Activated T-cell treated with anti-CD3 and anti-CD28 coated beads for 4 hours (primary cell): ENCODE measurements around the gene SCARF2.

ENCODE experiments used
- DNase-seq: peaks from one replicate; pipeline ENCODE4 v3.0.0-alpha.2; 2020

The SCARF2 gene

DNA sequence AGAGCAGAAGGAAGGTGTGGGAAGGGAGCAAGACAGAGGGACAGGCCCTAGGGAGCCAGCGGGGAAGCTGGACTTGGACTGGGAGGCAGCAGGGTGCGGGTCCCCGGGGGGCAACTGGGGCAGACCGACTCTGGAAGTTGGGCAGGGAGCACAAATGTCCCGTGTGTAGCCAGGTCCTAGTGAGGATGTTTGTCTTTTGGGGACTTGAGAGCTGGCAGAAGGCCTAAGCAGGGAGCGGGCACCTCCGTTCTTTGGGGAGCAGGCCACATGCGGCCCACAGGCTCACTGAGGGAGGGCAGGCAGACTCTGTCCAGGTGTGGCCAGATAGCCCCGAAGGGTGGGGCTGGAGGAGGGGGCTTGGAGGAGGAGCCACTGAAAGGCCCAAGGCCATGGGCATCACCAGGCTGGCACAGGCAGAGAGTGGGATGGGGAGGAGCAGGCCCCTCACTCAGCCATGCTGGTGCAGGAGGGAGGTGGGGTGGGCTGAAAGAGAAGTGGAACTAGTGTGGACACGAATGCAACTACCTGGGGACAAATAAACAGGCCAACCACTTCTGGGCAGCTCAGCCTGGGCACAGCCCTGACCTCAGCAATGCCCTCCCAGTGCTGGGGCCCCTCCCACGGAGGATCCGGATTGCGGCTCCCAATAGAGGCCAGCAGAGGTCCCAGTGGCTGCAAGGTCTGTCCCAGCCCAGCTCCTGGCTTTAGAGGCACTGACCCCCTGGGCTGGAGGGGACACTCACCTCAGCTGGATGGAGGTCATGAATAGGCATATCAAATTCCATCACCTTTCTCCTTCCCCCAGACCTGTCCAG is 1.3 kb upstream of the SCARF2 start:
- DNase-seq, result no peak

DNA sequence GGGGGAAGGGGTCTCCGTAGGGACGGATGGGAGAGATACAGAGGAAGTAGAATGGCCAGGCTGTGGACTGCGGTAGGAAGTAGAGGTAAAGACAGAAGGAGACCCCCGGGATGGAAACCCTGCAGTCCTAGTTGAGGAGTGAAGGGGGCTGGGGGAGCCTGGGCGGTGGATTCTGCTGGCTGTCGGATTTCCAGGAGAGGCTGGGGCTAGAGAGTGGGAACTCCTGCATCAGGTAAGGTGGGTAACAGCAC is 727 bp upstream of the SCARF2 start:
- no peak for DNase-seq

DNA sequence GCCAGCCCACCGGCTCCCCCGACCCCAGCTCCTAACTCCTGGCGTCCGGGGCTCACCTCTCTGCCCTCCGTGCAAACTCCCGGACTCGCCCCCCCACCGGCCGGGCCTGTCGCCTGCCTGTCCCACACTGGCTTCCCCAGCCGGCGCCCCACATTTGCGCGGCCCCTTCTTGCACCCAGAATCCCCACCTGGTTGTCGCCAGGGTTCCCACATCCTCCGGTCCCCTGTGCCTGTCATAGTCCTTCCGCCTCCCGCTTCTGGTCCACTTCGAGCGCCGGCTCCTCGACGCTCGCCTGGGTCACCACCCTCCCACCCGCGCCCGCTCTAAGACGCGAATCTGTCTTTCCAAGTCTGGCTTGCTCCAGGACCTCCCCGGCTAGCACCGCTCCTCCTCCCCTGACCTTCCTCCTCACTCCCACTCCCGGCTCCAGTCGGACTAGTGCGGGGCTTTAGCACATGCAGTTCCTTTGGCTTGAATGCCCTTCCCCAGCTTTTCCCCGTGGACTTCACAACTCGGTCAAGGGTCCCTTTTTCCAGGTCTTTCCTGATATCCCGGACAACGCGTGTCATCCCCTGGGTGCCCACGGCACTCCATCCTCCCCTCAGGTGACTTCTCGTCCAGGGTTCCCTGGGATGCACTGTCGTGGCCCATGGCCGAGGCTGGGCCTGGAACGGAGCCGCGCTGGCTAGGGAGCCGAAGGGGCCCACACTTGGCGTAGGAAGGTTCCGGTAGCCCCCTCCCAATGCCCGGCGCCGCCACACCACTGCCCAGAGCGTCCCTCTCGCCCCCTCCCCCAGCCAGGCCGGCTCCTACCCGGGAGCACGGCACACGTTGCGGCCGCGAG is 635 bp downstream of the SCARF2 start:
- no peak for DNase-seq

DNA sequence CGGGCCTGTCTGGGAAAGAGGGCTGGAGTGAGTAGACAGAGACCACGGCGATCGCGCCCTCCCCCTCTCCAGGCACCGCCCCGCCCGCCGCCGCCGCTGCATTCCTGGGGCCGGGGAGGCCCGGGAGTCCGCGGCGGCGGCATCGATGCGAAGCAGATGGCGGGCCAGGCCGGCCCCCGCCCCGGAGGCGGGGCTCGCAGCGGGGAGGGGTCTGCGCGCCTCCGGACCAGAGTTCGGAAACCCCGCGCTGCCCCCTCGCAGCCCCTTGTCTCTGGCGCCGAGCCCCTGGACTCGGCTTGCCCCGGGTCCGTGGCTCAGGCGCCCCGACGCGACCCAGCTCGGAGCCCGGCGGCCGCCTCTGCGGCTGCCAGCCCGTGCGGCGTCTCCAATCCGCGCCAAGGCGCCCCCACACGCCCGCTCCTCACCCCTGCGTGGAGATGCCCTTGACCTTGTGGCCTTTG is 1.3 kb downstream of the SCARF2 start:
- no peak for DNase-seq

DNA sequence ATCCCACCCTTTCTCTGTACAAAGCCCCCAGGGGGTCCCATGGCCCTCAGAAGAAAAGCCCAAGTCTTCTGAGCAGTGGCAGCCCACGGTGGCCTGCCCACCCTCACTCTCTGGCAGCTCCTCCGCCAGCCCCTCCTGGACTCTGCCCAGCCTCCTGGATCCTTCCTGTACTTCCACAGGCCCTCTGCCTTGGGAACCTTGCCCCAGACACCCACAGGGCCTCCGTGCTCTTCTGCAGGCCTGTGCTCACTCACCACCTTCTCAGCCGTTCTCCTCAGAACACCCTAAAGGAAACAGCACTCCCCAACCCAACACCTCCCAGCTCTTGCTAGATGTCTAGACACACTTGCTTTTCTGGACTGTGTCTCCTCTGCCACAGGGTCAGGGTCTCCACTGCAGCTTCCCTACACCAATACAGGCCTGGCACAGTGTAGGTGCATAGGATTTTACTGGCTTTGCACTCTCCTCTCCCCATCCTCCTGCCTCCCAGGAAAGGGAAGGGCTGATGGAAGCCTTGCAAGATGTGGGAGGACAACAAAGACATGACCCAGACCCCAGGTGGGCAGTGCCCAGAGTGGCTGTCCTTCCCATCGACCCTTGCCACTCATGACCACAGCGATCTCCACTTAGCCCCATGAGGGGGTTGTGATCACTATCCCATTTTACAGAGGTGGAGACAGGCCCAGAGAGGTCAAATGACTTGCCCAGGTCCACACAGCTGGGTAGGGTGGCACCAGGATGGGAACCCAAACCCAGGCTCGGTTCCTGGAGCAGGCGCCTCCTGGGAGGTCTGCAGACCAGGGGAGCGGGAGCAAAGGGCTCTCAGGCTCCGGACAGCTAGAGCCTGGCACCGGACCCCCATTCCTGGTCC is 2.0 kb downstream of the SCARF2 start:
- DNase-seq, result no peak

DNA sequence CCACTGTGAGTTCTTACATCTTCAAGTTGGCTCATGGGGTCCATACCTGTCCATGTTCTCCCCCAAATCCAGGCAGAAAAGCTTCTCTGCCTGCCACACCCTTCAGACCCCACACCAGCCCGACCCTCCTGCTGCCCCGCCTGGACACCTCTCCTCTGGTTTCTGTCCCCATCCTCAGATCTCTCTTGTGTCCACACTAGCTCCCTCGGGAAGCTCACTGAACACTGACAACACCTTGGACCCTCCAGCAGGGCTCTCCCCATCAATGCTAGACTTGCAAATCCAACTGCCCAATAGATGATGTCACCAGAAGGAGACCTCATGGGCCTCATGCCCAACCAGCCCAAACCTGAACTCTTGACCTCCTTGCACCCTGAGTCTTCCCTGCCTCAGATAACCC is 2.9 kb downstream of the SCARF2 start:
- no peak for DNase-seq

DNA sequence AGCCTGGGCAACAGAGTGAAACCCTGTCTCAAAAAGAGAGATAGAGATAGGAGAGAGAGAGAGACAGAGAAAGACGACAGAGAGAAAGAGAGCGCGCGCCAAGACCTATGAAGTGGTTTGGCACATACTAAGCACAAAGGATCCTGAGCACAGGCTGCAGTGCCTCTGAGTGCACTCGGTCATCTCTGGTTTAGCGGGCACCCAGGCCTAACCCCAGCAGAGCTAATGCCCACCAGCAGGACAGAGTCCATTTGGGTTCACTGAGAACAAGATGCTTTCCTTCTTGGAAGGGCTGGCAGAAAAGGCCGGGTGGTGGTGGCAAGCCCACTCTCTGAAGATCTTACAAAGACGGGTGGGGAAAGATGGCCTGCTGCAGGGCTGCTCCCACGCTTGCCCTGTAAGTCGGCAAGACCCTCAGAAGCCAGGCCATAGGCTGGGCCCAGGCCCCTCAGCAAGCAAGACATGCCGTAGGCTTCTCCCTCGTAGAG is 3.3 kb downstream of the SCARF2 start:
- no peak for DNase-seq

DNA sequence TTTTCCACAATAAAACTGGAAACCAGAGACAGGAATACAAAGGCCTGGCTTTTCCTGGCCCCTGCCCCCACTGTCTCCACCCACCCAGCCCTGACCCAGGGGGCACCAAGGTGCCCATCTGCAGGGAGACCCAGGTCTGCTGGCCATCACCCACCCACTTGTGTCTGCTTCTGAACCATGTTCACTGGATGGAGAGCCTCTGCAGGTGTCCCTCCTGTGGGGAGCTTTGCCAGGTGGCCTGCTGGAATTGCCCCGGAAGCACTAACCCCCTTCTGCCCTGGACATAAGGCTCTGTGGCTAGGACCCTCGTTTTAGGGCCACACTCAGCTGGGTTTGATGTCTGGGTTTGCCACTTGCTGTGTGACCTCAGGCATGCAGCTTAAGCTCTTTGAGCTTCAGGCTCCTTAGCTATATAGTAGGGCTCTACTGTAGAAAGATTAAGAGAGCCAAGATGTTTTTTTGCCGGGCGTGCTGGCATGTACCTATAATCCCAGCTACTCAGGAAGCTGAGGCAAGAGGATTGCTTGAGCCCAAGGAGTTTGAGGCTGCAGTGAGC is 3.9 kb downstream of the SCARF2 start:
- no peak for DNase-seq

DNA sequence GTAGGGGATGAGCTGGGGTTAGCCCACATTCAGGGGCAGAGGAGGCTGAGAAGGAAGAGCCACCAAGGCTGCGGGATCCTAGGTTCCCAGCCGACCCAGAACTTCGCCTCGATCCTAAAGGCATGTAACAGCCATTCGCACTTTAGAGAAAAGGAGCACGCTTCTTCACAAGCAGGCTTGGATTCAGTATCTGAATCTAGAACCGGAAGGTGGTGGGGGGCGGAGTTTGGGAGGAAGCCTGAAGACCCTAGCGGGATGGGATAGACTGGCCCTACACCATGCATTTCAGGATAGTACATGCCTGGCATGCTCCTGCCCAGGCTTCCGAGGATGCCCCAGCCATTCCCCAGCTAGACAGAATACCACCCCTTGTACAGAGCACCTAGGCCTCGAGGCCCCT is 4.4 kb downstream of the SCARF2 start:
- no peak for DNase-seq

DNA sequence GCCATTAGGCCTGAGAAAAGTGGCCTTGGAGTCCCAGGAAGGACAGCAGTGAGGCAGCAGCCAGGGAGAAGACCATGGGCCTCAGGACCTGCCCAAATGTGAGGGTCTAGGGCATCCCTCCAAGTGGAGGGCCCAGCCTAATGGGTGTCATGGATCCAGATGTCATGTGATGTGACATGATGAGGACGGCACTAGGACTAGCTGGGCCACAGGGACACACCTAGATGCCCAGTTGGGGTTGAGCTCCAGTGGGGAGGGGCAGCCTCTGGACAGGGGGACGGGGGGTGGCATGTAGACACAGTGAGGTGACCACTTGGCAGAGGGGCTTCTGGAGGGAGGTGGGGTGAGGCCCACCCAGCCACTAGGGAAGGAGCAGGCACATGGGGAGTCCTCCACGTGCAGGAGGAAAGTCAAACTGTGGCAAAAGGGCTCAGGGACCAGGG is 5.4 kb downstream of the SCARF2 start:
- DNase-seq, result no peak

DNA sequence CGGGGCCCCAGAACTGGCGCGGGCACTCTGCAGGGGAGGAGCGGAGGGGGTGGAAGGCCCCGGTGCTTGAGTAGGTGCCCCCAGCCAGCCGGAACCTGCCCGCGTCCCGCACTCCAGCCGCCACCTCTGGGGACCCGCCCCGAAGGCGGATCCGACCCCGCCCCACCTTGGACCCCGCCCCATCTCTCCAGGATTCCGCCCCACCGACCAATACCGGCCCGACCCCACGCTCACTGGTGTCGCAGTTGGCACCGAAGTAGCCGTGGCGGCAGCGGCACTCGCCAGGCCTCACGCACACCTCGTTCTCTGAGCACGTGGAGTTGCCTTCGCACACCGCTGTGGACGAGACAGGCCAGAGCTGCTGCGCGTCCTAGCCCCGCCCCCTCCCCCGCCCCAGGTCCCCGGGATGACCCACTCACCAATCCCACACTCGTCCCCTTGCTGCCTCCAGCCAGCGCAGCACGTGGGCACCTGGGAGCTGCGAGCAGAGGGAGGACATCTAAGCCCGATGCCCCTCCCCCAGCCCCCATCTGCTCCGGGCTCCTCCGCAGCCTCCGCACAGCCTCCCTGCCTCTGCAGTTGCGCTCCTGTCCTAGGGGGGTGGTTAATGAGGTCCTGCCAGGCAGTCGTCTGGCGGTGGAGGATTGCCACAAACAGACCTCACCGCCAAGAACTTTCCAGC is 6.0 kb downstream of the SCARF2 start:
- DNase-seq, result no peak

DNA sequence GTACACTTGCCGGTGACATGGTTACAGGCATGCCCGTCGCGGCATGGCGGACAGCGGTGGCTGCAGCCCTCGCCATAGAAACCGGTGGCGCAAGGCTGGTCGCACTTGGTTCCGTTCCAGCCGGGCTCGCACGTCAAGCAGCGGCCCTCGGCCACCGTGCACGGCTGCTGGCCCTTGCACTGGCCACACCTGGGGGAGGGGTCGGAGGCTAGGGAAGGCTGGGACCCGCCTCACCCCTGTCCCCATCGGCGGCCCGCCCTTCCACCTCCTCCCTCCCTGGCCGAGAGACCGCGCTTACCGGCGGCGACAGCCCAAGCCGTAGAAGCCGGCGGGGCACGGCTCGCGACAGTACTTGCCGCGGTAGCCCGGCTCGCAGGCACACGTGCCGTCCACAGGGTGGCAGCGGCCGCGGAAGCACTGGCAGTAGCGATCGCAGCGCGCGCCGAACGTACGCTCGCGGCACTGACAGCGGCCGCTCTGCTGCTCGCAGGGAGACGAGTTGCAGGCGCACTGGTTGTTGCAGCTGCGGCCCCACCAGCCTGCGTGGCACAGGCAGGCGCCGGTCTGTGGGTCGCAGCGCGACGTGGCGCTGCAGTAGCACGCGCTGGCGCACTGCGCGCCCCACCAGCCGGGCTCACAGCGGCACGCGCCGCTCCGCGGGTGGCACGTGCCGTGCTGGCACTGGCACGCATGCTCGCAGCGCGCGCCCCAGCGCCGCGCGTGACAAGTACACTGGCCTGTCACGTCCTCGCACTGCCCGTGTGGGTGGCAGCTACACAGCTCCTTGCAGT is 6.7 kb downstream of the SCARF2 start:
- no peak for DNase-seq

DNA sequence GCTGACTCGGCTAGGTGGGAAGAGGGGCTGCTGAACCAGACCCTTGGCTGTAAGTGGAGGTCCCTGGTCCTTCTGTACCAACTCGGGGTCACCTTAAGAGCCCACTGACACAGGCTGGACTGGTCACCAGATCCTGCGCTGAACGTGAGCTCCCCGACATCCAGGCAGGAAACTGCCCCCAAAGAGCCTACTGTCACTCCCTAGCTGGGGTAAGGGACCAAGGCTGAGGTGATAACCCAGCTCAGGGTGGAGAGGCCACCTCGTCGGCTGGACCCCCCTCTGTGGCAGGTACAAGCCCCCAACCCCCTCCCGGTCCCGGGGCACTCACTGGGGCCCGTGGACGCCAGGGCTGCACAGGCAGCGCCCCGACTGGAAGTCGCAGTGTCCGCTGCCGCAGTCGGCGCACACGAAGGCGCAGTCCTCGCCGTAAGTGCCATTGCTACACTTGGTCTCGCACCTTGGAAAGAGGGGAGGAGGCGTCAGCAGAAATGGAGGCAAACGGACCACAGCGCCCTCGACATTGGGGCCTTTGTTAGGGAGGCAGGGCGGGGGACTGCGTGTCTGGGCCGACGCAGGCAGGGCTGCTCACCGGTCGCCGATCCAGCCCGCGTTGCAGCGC is 7.4 kb downstream of the SCARF2 start:
- no peak for DNase-seq

DNA sequence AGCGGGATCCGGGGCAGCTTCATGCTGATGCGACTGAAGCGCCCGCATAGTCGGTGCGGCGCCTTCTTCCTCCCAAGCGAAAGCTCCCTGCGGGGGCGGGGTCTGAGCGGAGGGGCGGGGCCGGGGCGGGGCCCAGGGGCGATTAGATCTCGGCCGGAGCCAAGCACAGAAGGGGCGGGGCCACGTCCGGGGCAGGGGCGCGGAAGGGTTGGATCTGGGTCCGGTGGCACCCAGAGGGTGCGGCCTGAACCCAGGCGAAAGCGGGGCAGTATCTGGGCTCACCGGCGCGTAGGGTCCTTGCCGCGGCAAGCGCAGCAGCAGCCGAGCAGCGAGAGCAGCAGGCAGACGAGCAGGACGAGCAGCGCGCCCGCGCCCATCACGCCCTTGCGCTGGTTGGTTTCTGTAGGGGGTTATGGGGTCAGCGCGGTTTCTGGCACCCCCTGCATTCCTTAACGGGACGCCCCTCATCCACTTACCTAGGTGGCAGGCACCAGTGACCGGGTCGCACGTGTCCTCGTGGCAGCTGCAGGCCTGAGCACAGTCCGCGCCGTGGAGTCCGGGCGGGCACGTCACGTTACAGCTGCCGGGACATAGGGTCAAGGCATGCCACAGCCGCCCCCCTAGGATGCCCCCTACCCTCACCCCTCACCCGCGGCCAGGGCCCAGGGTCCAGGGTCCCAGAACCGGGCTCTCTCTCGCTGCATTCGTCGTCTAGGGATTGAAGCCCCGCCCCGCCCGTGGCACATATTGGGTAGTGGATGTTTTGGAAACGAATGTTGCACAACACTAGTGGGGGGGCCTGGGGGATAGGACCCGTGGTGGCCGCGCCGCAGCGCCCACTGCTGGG is 8.1 kb downstream of the SCARF2 start:
- peak; percentile 71 for DNase-seq

DNA sequence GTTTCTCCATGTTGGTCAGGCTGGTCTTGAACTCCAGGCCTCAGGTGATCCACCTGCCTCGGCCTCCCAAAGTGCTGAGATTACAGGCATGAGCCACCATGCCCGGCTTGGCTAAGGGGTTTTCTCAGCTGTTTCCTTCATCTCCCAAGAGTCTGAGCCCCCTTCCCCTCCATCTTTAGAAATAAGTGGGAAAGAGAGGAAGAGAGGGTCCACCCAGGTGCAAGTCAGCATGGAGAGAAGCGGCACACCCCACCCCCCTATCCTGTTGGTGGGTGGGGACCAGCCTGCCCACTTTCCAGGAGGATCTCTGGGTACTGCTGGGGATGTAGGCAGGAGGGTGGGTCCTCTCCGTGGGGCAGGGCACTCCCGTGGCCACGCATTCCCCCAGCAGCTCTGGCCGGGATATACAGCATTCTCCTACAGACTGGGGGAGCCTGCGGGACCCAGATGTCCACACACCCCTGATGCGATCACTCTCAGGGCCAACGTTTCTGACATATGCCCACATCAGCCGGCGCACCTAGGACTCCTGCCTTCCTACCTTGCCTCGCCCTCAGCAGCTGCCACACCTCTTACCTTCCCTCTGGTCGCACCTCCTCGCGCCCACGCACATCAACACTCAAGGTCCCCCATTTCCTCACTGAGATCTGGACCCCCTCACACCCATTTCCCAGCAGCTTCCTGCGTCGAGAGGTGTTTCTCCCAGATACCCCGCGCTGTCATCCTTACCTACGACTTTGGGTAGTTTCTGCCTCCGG is 8.9 kb downstream of the SCARF2 start:
- no peak for DNase-seq

DNA sequence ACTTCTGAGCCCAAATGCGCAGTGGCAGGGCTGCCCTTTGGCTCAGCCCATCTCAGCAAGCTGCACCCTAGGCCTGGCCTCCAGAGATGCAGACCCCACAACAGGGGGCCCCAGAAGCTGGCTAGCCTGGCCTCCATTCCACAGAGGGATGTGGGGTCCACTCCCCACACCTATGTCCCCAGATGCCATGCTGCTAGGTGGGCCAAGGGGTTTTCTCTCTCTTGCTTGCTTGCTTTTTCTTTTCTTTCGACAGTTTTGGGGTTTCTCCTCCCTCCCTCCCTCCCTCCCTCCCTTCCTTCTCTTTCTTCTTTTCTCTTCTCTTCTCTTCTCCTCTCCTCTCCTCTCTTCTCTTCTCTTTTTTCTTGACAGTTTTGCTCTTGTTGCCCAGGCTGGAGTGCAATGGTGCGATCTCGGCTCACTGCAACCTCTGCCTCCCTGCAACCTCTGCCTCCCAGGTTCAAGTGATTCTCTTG is 9.6 kb downstream of the SCARF2 start:
- DNase-seq, result no peak

DNA sequence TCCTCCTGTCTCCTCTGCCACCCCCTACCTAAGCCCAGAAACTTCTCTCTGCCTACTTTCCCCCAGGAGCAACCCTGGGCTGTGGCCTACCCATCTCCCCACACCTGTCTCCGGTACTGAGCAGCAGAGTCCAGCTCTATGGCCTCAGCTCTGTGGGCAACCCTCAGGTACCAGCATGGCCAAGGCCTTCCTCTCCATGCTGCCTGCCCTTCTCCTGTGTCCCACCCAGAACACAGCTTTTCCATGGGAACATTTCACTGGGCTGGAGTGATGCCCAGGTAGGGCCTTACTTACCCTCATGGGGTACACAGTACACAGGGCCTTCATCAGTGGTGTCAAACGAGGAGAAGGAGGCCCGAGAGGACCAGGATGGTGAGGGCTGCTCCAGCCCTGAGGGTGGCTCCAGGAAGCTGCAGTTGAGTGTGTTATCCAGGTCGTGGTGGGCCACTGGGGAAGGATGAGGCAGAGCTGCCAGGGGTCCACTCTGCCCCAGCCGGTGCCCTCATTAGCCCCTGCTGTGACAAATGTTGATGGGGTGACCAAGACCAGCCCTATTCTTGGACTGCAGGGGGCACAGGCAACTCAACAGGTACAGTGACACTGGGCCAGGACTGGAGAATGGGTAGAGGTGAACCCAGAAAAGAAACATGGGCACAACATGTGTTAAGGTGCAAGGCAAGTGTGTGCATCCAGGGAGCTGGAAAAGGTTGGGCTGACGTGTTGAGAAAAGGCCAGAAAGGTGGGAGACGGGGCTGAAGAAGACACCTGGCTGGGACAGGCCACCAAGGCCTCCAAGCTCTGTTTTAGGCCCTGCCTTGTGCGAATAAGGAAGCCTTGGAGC is 10.3 kb downstream of the SCARF2 start:
- DNase-seq, result no peak

DNA sequence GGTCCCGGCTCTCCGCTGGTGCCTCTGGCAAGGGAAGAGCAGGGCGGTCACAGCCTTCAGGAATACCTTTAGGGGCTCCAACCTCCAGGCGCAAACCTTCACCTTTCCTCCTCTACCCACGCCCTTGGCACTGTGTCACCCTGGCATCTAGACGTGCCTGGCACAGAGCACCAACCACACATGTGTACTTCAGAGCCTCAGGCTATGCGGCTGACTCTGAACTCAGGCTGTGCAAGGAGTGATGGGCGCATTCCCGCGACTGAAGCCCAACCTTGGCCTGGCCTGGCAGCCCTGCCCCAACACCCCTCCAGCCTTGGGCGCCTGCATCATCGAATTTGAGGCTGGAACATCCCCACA is 11.4 kb downstream of the SCARF2 start:
- DNase-seq, result no peak
